Endothelial cell of umbilical vein (primary cell): Measurements from ENCODE around the gene CEP170. TPM values are rescaled to one million over a fixed set of nuclear protein-coding genes. Genes with fewer than 3 reads are reported as not detected.

Experiments
- BruUV-seq: library from RNA; stranded (reverse); fragments of 400-500 nt; replicated peaks from 2 replicates; lab custom pipeline; 2021; lab: Mats Ljungman, UMichigan
- CTCF ChIA-PET: fragments of 300-600, 350-600 bp; sonication (Branson Sonifier 250); formaldehyde crosslinking; loops from one replicate; lab custom pipeline; 2021; ENCODE audit warnings: antibody characterized with exemption, inconsistent platforms; lab: Charles Lee
- POLR2A ChIA-PET: fragments of 300-600, 350-600 bp; sonication (Branson Sonifier 250); formaldehyde crosslinking; loops from one replicate; lab custom pipeline; 2021; ENCODE audit warnings: antibody characterized with exemption, inconsistent platforms; lab: Charles Lee
- DNase-seq: peaks from one replicate; pipeline ENCODE4 v3.0.0-alpha.2; 2011; ENCODE audit warnings: low read depth, low spot score
- FAIRE-seq: peaks from 2 replicates; lab custom pipeline; 2011; peaks lifted over from hg19 to GRCh38; lab: Jason Lieb, UNC
- H2AFZ ChIP-seq: 2 replicates; pipeline ENCODE4 v1.6.0; 2012; ENCODE audit warnings: low read depth, low read length, control low read depth, inconsistent platforms
- H3K27ac ChIP-seq: 2 replicates; pipeline ENCODE4 v1.5.1; 2011; ENCODE audit warnings: low read depth, mild to moderate bottlenecking, control low read depth, low read length, moderate library complexity; ENCODE audit not compliant: insufficient read depth
- H3K27me3 ChIP-seq, 2 experiments: 2 replicates each; pipeline versions ENCODE4 v1.6.0 to v1.6.1; 2011; ENCODE audit warnings: low read length in 2 of 2, mixed read lengths in 1 of 2; ENCODE audit not compliant: control insufficient read depth in 2 of 2, insufficient read depth in 2 of 2
- H3K36me3 ChIP-seq, 2 experiments: 2 replicates in 1 of 2; 3 replicates in 1 of 2; pipeline ENCODE4 v1.5.1; 2011; ENCODE audit warnings: low read length in 2 of 2, mild to moderate bottlenecking in 1 of 2, moderate library complexity in 1 of 2; ENCODE audit not compliant: control insufficient read depth in 2 of 2, insufficient read depth in 2 of 2; ENCODE audit errors: extremely low read depth in 1 of 2
- H3K4me1 ChIP-seq: 3 replicates; pipeline ENCODE4 v1.5.1; 2011; ENCODE audit warnings: mild to moderate bottlenecking, low read length; ENCODE audit not compliant: control insufficient read depth, insufficient read depth; ENCODE audit errors: extremely low read depth
- H3K4me2 ChIP-seq: 2 replicates; pipeline ENCODE4 v1.6.1; 2011; ENCODE audit warnings: low read length, control low read depth, mixed read lengths; ENCODE audit not compliant: insufficient read depth
- H3K4me3 ChIP-seq, 3 experiments: fragments of 200-600 bp in 1 of 3; sonication (generic), shearing (Covaris generic) in 1 of 3; replicated peaks in 1 of 3; 2 replicates each; pipeline ENCODE4 v1.5.1; 2011 to 2016; ENCODE audit warnings: control low read depth in 3 of 3, low read length in 3 of 3, mild to moderate bottlenecking in 2 of 3, inconsistent platforms in 1 of 3, low read depth in 1 of 3, moderate library complexity in 1 of 3; ENCODE audit not compliant: insufficient read depth in 1 of 3
- H3K79me2 ChIP-seq: 2 replicates; pipeline ENCODE4 v1.6.0; 2012; ENCODE audit warnings: low read length, inconsistent platforms; ENCODE audit not compliant: control insufficient read depth, insufficient read depth
- H3K9ac ChIP-seq: replicated peaks from 2 replicates; pipeline ENCODE3; 2011; ENCODE audit warnings: low read length, control low read depth; ENCODE audit not compliant: insufficient read depth; ENCODE audit errors: extremely low read depth
- H3K9me1 ChIP-seq: replicated peaks from 3 replicates; pipeline ENCODE4 v1.6.0; 2011; ENCODE audit warnings: mild to moderate bottlenecking, low read length; ENCODE audit not compliant: control insufficient read depth, insufficient read depth; ENCODE audit errors: extremely low read depth
- H3K9me3 ChIP-seq: replicated peaks from 2 replicates; pipeline ENCODE4 v1.5.1; 2012; ENCODE audit warnings: low read length, inconsistent platforms; ENCODE audit not compliant: control insufficient read depth, insufficient read depth
- H4K20me1 ChIP-seq: replicated peaks from 2 replicates; pipeline ENCODE3; 2011; ENCODE audit warnings: mild to moderate bottlenecking, low read length; ENCODE audit not compliant: control insufficient read depth, insufficient read depth; ENCODE audit errors: extremely low read depth
- GATA2 ChIP-seq: IDR thresholded peaks from 2 replicates; pipeline ENCODE4 v1.7.0; 2011; ENCODE audit warnings: low read depth, mild to moderate bottlenecking, moderate library complexity, mixed read lengths, low read length; ENCODE audit not compliant: insufficient read length, insufficient read depth
- POLR2AphosphoS5 ChIP-seq: IDR thresholded peaks from 2 replicates; pipeline ENCODE4 v1.6.1; 2012; ENCODE audit warnings: low read depth, mild to moderate bottlenecking, control low read depth, low read length, moderate library complexity; ENCODE audit not compliant: insufficient read depth
- dilution Hi-C: fragments of 300-500 bp; cut with MboI; formaldehyde crosslinking; loops from one replicate; pipeline ENCODE4 v1.15.0; 2019; ENCODE audit warnings: low sequenced_read_pairs; ENCODE audit not compliant: extremely low pct_ligation_motif_present
- intact Hi-C: fragments of 100-400 bp; cut with micrococcal nuclease; formaldehyde crosslinking; loops from one replicate; pipeline ENCODE4 v1.10.0; 2022
- polyA plus RNA-seq, 4 experiments: library from polyadenylated mRNA; depleted of rRNA in 3 of 4; stranded (reverse) in 3 of 4; unstranded in 1 of 4; fragments of >200 nt; gene quantifications; 2 replicates each; pipeline versions ENCODE4 v1.2.1 to v1.2.3, GENCODE V29; 2011 to 2012; ENCODE audit warnings: missing spikeins in 1 of 4
- total RNA-seq: library from RNA; stranded (reverse); gene quantifications from 2 replicates; pipeline ENCODE4 v1.2.3, GENCODE V29; 2021
- TF ChIP-seq, protein P1 (sequence below): IDR thresholded peaks from 2 replicates; pipeline ENCODE4 v1.6.1; 2011; ENCODE audit not compliant: insufficient read depth, insufficient read length
- TF ChIP-seq, protein P2 (sequence below), 2 donors: IDR thresholded peaks; 1 replicate in 1 of 2; 2 replicates in 1 of 2; pipeline ENCODE4 v1.5.1; 2011; ENCODE audit warnings: low read length in 2 of 2, mild to moderate bottlenecking in 2 of 2, moderate library complexity in 2 of 2, control low read depth in 1 of 2, inconsistent platforms in 1 of 2, low read depth in 1 of 2; ENCODE audit not compliant: insufficient read depth in 1 of 2; ENCODE audit errors: extremely low read depth in 1 of 2

Gene CEP170
- total and polyA plus RNA-seq, 2 donors (not counting 3 experiments of a cell fraction or from before 2014, with no cell fraction given), result 49.6 to 225 TPM

DNA sequence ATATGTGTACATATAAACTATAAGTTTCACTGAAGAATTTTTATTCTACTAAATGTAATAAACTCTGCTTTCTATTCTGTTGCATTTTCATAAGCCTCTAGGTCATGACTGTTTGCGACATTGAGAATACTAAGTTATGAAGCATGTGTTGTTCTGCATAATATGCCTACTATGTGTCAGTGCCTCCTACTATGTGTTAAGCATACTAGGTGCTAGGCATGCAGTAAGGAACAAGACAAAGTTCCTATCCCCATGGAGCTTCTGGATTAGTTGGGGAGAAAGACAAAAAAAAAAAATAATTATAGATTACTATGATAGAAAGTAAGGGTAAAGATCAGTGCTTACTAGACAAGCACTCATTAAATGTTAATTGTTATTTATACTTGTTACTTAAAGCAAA is 2.1 kb upstream of the CEP170 start:
- Histone ChIP-seq H3K9me1 (no peaks in the 10 kb centered on the region), H3K4me2 (peak overlapping the region; percentile 95), H3K4me1 (peaks cover 18% of the 10 kb centered on the region), H3K27ac (peak overlapping the region; percentile 14), H3K9me3 (no peaks in the 10 kb centered on the region), H3K9ac (peak overlapping the region; percentile 88), H3K27me3 (no peaks in the 10 kb centered on the region), H2AFZ (no peak overlapping the region), H4K20me1 (no peaks in the 10 kb centered on the region), H3K4me3 (peak overlapping the region in 2 of 3 experiments; percentile 92 to 95), H3K36me3 (no peaks in the 10 kb centered on the region), H3K79me2 (peaks cover 83% of the 10 kb centered on the region)
- POLR2A ChIA-PET, result interaction anchor here (0.6 kb wide), 1 partner anchor 593 kb away, joined by 4 read pairs; the partner anchor contains the start of gene AKT3
- TF ChIP-seq, protein P1, sequence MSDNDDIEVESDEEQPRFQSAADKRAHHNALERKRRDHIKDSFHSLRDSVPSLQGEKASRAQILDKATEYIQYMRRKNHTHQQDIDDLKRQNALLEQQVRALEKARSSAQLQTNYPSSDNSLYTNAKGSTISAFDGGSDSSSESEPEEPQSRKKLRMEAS, result no peak
- TF ChIP-seq POLR2AphosphoS5, result no peak
- TF ChIP-seq, protein P2, sequence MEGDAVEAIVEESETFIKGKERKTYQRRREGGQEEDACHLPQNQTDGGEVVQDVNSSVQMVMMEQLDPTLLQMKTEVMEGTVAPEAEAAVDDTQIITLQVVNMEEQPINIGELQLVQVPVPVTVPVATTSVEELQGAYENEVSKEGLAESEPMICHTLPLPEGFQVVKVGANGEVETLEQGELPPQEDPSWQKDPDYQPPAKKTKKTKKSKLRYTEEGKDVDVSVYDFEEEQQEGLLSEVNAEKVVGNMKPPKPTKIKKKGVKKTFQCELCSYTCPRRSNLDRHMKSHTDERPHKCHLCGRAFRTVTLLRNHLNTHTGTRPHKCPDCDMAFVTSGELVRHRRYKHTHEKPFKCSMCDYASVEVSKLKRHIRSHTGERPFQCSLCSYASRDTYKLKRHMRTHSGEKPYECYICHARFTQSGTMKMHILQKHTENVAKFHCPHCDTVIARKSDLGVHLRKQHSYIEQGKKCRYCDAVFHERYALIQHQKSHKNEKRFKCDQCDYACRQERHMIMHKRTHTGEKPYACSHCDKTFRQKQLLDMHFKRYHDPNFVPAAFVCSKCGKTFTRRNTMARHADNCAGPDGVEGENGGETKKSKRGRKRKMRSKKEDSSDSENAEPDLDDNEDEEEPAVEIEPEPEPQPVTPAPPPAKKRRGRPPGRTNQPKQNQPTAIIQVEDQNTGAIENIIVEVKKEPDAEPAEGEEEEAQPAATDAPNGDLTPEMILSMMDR (IDR thresholded peaks at IDR 0.05; ENCODE audit: extremely low read depth in 1 of 2, insufficient read depth in 1 of 2, low read depth in 1 of 2, low read length in 2 of 2), result no peak
- TF ChIP-seq GATA2, result no peak
- DNase-seq (no peak), FAIRE-seq (no peak)
- intact Hi-C loops (loop anchor here (10.0 kb wide), 1 partner anchor 82 kb away; no protein-coding TSS in a partner anchor), dilution Hi-C loops (no loop called here)
- no TSS peak for BruUV-seq
- CTCF ChIA-PET, result interaction anchor here (0.9 to 2.9 kb wide), 5 partner anchors 8 to 67 kb away, joined by 3 to 18 read pairs (median 5); no protein-coding TSS in a partner anchor
